22Rv1 (cell line): Measurements from ENCODE around the gene SNUPN.
A peak's percentile ranks its signal among the peaks of the same experiment; 100 is the strongest.

Experiments used
- H3K27ac ChIP-seq: fragments of 450-650 bp; 2 replicates; pipeline ENCODE4 v1.5.1; 2017
- CTCF ChIP-seq: fragments of 450-650 bp; IDR thresholded peaks from 2 replicates; pipeline ENCODE4 v1.5.1; 2017; ENCODE audit warnings: mild to moderate bottlenecking
- ZFX ChIP-seq: fragments of 450-650 bp; IDR thresholded peaks from 2 replicates; pipeline ENCODE4 v1.6.1; 2017; ENCODE audit warnings: antibody characterized with exemption, borderline replicate concordance

Gene SNUPN

GRCh38 chr15:75599401-75599800 is 26.1 kb downstream of the SNUPN start:
- no peak for TF ChIP-seq CTCF
- no peak for TF ChIP-seq ZFX
- no peak overlapping the region for H3K27ac ChIP-seq

GRCh38 chr15:75598361-75598760 is 27.2 kb downstream of the SNUPN start:
- TF ChIP-seq CTCF (no peak), ZFX (no peak)
- no peak overlapping the region for H3K27ac ChIP-seq

- TF ChIP-seq ZFX (no peak), CTCF (peak; percentile 32)
- H3K27ac ChIP-seq: no peak overlapping the region
Measured at GRCh38 chr15:75597667-75598341, 27.7 kb downstream of the SNUPN start.

GRCh38 chr15:75596703-75597345 is 28.7 kb downstream of the SNUPN start:
- no peak for TF ChIP-seq ZFX
- no peak for TF ChIP-seq CTCF
- H3K27ac ChIP-seq: no peak overlapping the region

- TF ChIP-seq ZFX: no peak
- TF ChIP-seq CTCF: no peak
- no peak overlapping the region for H3K27ac ChIP-seq
Measured at GRCh38 chr15:75594276-75594675, 31.2 kb downstream of the SNUPN start.

GRCh38 chr15:75591655-75592364 is 33.7 kb downstream of the SNUPN start:
- no peak overlapping the region for H3K27ac ChIP-seq
- TF ChIP-seq ZFX: no peak
- no peak for TF ChIP-seq CTCF

- no peak overlapping the region for H3K27ac ChIP-seq
- no peak for TF ChIP-seq CTCF
- no peak for TF ChIP-seq ZFX
Measured at GRCh38 chr15:75590239-75590638, 35.3 kb downstream of the SNUPN start.
